Measurements from ENCODE around the gene LDB3. TPM values are rescaled to one million over a fixed set of nuclear protein-coding genes. Genes with fewer than 3 reads are reported as not detected.

LDB3 gene
- total RNA-seq, 5 donors from 2014 or later (not counting 1 experiment from before 2014, with no cell fraction given) = 0.07 to 0.16 (median 0.12) TPM; not detected in 2

GRCh38 chr10:86693275-86693674 is 25.0 kb downstream of the LDB3 start:
- DNase-seq (no peak), ATAC-seq (replicated peaks in 1 of 4) (no peak)
- no peaks in the 10 kb centered on the region for H3K9me3 Mint-ChIP-seq
- H3K27ac Mint-ChIP-seq = no peak overlapping the region
- H3K4me3 Mint-ChIP-seq = no peak overlapping the region
- no peaks in the 10 kb centered on the region for H3K36me3 Mint-ChIP-seq
- no peaks in the 10 kb centered on the region for H3K27me3 Mint-ChIP-seq
- Histone ChIP-seq H3K9me3 (no peaks in the 10 kb centered on the region), H3K4me1 (ENCODE audit: control insufficient read depth in 1 of 2, extremely low read depth in 1 of 2, insufficient read depth in 2 of 2, low read length in 2 of 2) (peaks cover 0 to 6% of the 10 kb centered on the region in 2 experiments), H3K36me3 (ENCODE audit: control insufficient read depth in 2 of 2, extremely low read depth in 1 of 2, insufficient read depth in 1 of 2, low read length in 1 of 2) (no peaks in the 10 kb centered on the region), H3K27me3 (replicated peaks in 1 of 2; ENCODE audit: control insufficient read depth in 2 of 2, extremely low read depth in 1 of 2, insufficient read depth in 2 of 2, low read length in 1 of 2) (peaks cover 0 to 8% of the 10 kb centered on the region in 2 experiments), H3K4me3 (ENCODE audit: control insufficient read depth in 1 of 2, extremely low read depth in 1 of 2, low read length in 1 of 2) (no peak overlapping the region), H3K27ac (ENCODE audit: low read length) (no peak overlapping the region)
- 78% methylated on average over 1 of the region's 2 CpGs for WGBS (ENCODE audit: insufficient coverage)
- peaks cover 4 to 10% (median 6%) of the 10 kb centered on the region in 3 donors for H3K4me1 Mint-ChIP-seq
- ChIA-PET CTCF (interaction anchor here (0.6 to 1.6 kb wide), 6 partner anchors 19 to 1002 kb away, joined by 3 to 5 read pairs (median 4); no protein-coding TSS in a partner anchor), POLR2A (no interaction called here)

- no peak overlapping the region for H3K27ac Mint-ChIP-seq
Measured at GRCh38 chr10:86693721-86694369, 25.5 kb downstream of the LDB3 start.

GRCh38 chr10:86698207-86698940 is 30.1 kb downstream of the LDB3 start:
- ChIA-PET POLR2A (no interaction called here), CTCF (no interaction called here)
- peaks cover 0 to 11% of the 10 kb centered on the region in 2 experiments for H3K27me3 ChIP-seq (replicated peaks in 1 of 2; ENCODE audit: control insufficient read depth in 2 of 2, extremely low read depth in 1 of 2, insufficient read depth in 2 of 2, low read length in 1 of 2)
- no peak overlapping the region for H3K4me3 ChIP-seq (ENCODE audit: control insufficient read depth in 1 of 2, extremely low read depth in 1 of 2, low read length in 1 of 2)
- Mint-ChIP-seq H3K4me1 (no peaks in the 10 kb centered on the region), H3K9me3 (no peaks in the 10 kb centered on the region), H3K36me3 (no peaks in the 10 kb centered on the region), H3K27me3 (no peaks in the 10 kb centered on the region), H3K27ac (no peak overlapping the region), H3K4me3 (no peak overlapping the region)
- H3K4me1 ChIP-seq (ENCODE audit: control insufficient read depth in 1 of 2, extremely low read depth in 1 of 2, insufficient read depth in 2 of 2, low read length in 2 of 2) = no peaks in the 10 kb centered on the region
- WGBS (ENCODE audit: insufficient coverage) = 88% methylated on average over 7 of the region's 9 CpGs
- H3K9me3 ChIP-seq = no peaks in the 10 kb centered on the region
- no peak overlapping the region for H3K27ac ChIP-seq (ENCODE audit: low read length)
- H3K36me3 ChIP-seq (ENCODE audit: control insufficient read depth in 2 of 2, extremely low read depth in 1 of 2, insufficient read depth in 1 of 2, low read length in 1 of 2) = no peaks in the 10 kb centered on the region
- ATAC-seq (replicated peaks in 1 of 4) = no peak
- no peak for DNase-seq

More at GRCh38 chr10:86693721-86694369, 25.5 kb downstream of the LDB3 start:
- CTCF ChIA-PET = interaction anchor here (0.6 to 1.6 kb wide), 8 partner anchors 18 to 212 kb away, joined by 3 to 5 read pairs (median 3); no protein-coding TSS in a partner anchor
- peak in 3 of 4 experiments; percentile 45 to 56 (median 51) for ATAC-seq (replicated peaks in 1 of 4)
- no peaks in the 10 kb centered on the region for H3K27me3 Mint-ChIP-seq
- DNase-seq = peak in 20 of 35 experiments; percentile 12 to 55 (median 24)
- POLR2A ChIA-PET = no interaction called here
- Histone ChIP-seq H3K9me3 (no peaks in the 10 kb centered on the region), H3K36me3 (ENCODE audit: control insufficient read depth in 2 of 2, extremely low read depth in 1 of 2, insufficient read depth in 1 of 2, low read length in 1 of 2) (no peaks in the 10 kb centered on the region), H3K4me1 (ENCODE audit: control insufficient read depth in 1 of 2, extremely low read depth in 1 of 2, insufficient read depth in 2 of 2, low read length in 2 of 2) (peaks cover 0 to 1% of the 10 kb centered on the region in 2 experiments), H3K4me3 (ENCODE audit: control insufficient read depth in 1 of 2, extremely low read depth in 1 of 2, low read length in 1 of 2) (no peak overlapping the region), H3K27me3 (replicated peaks in 1 of 2; ENCODE audit: control insufficient read depth in 2 of 2, extremely low read depth in 1 of 2, insufficient read depth in 2 of 2, low read length in 1 of 2) (peaks cover 0 to 10% of the 10 kb centered on the region in 2 experiments), H3K27ac (ENCODE audit: low read length) (no peak overlapping the region)
- H3K9me3 Mint-ChIP-seq = no peaks in the 10 kb centered on the region
- no peaks in the 10 kb centered on the region for H3K36me3 Mint-ChIP-seq
- peaks cover 0 to 4% (median under 1%) of the 10 kb centered on the region in 3 donors for H3K4me1 Mint-ChIP-seq
- WGBS (ENCODE audit: insufficient coverage) = 42% methylated on average over 5 of the region's 10 CpGs
- no peak overlapping the region for H3K4me3 Mint-ChIP-seq

GRCh38 chr10:86699125-86699524 is 30.8 kb downstream of the LDB3 start:
- no peaks in the 10 kb centered on the region for H3K4me1 ChIP-seq (ENCODE audit: control insufficient read depth in 1 of 2, extremely low read depth in 1 of 2, insufficient read depth in 2 of 2, low read length in 2 of 2)
- Mint-ChIP-seq H3K36me3 (no peaks in the 10 kb centered on the region), H3K4me1 (no peaks in the 10 kb centered on the region), H3K9me3 (no peaks in the 10 kb centered on the region), H3K4me3 (no peak overlapping the region), H3K27me3 (no peaks in the 10 kb centered on the region), H3K27ac (no peak overlapping the region)
- no peak for ATAC-seq (replicated peaks in 1 of 4)
- no peaks in the 10 kb centered on the region for H3K36me3 ChIP-seq (ENCODE audit: control insufficient read depth in 2 of 2, extremely low read depth in 1 of 2, insufficient read depth in 1 of 2, low read length in 1 of 2)
- H3K9me3 ChIP-seq = no peaks in the 10 kb centered on the region
- ChIA-PET POLR2A (no interaction called here), CTCF (interaction anchor here in 1 of 2 donors (0.7 kb wide), 1 partner anchor 15 kb away, joined by 3 read pairs; no protein-coding TSS in a partner anchor)
- no peak for DNase-seq
- peaks cover 0 to 11% of the 10 kb centered on the region in 2 experiments for H3K27me3 ChIP-seq (replicated peaks in 1 of 2; ENCODE audit: control insufficient read depth in 2 of 2, extremely low read depth in 1 of 2, insufficient read depth in 2 of 2, low read length in 1 of 2)
- WGBS (ENCODE audit: insufficient coverage) = 94% methylated on average over 7 of the region's 7 CpGs
- no peak overlapping the region for H3K4me3 ChIP-seq (ENCODE audit: control insufficient read depth in 1 of 2, extremely low read depth in 1 of 2, low read length in 1 of 2)
- no peak overlapping the region for H3K27ac ChIP-seq (ENCODE audit: low read length)

GRCh38 chr10:86699541-86699940 is 31.2 kb downstream of the LDB3 start:
- Mint-ChIP-seq H3K9me3 (no peaks in the 10 kb centered on the region), H3K27me3 (no peaks in the 10 kb centered on the region), H3K4me3 (no peak overlapping the region), H3K27ac (no peak overlapping the region), H3K36me3 (no peaks in the 10 kb centered on the region), H3K4me1 (no peaks in the 10 kb centered on the region)
- Histone ChIP-seq H3K27me3 (replicated peaks in 1 of 2; ENCODE audit: control insufficient read depth in 2 of 2, extremely low read depth in 1 of 2, insufficient read depth in 2 of 2, low read length in 1 of 2) (peaks cover 0 to 11% of the 10 kb centered on the region in 2 experiments), H3K36me3 (ENCODE audit: control insufficient read depth in 2 of 2, extremely low read depth in 1 of 2, insufficient read depth in 1 of 2, low read length in 1 of 2) (no peaks in the 10 kb centered on the region), H3K4me1 (ENCODE audit: control insufficient read depth in 1 of 2, extremely low read depth in 1 of 2, insufficient read depth in 2 of 2, low read length in 2 of 2) (no peaks in the 10 kb centered on the region), H3K27ac (ENCODE audit: low read length) (no peak overlapping the region), H3K9me3 (no peaks in the 10 kb centered on the region), H3K4me3 (ENCODE audit: control insufficient read depth in 1 of 2, extremely low read depth in 1 of 2, low read length in 1 of 2) (no peak overlapping the region)
- DNase-seq = no peak
- CTCF ChIA-PET = interaction anchor here in 1 of 2 donors (0.7 kb wide), 1 partner anchor 15 kb away, joined by 3 read pairs; no protein-coding TSS in a partner anchor
- ATAC-seq (replicated peaks in 1 of 4) = no peak
- WGBS (ENCODE audit: insufficient coverage) = 89% methylated on average over 7 of the region's 8 CpGs
- POLR2A ChIA-PET = no interaction called here

- Histone ChIP-seq H3K4me1 (ENCODE audit: control insufficient read depth in 1 of 2, extremely low read depth in 1 of 2, insufficient read depth in 2 of 2, low read length in 2 of 2) (no peaks in the 10 kb centered on the region), H3K27me3 (replicated peaks in 1 of 2; ENCODE audit: control insufficient read depth in 2 of 2, extremely low read depth in 1 of 2, insufficient read depth in 2 of 2, low read length in 1 of 2) (peaks cover 0 to 11% of the 10 kb centered on the region in 2 experiments), H3K27ac (ENCODE audit: low read length) (no peak overlapping the region), H3K4me3 (ENCODE audit: control insufficient read depth in 1 of 2, extremely low read depth in 1 of 2, low read length in 1 of 2) (no peak overlapping the region), H3K9me3 (no peaks in the 10 kb centered on the region), H3K36me3 (ENCODE audit: control insufficient read depth in 2 of 2, extremely low read depth in 1 of 2, insufficient read depth in 1 of 2, low read length in 1 of 2) (no peaks in the 10 kb centered on the region)
- no peaks in the 10 kb centered on the region for H3K4me1 Mint-ChIP-seq
- H3K27ac Mint-ChIP-seq = no peak overlapping the region
- WGBS (ENCODE audit: insufficient coverage) = 93% methylated on average over 7 of the region's 9 CpGs
- DNase-seq (no peak), ATAC-seq (replicated peaks in 1 of 4) (no peak)
- no peaks in the 10 kb centered on the region for H3K36me3 Mint-ChIP-seq
- ChIA-PET CTCF (no interaction called here), POLR2A (no interaction called here)
- no peaks in the 10 kb centered on the region for H3K27me3 Mint-ChIP-seq
- H3K9me3 Mint-ChIP-seq = no peaks in the 10 kb centered on the region
- no peak overlapping the region for H3K4me3 Mint-ChIP-seq
Measured at GRCh38 chr10:86699991-86700840, 31.9 kb downstream of the LDB3 start.

All from T-cell (primary cell).